Neural cell (in vitro differentiated cells): ENCODE results near the gene SMIM1.

ENCODE experiments used
- CTCF ChIP-seq: fragments of 450-650 bp; IDR thresholded peaks from 2 replicates; pipeline ENCODE4 v1.5.1; 2014; ENCODE audit warnings: antibody characterized with exemption, mild to moderate bottlenecking, moderate library complexity; ENCODE audit not compliant: poor library complexity, severe bottlenecking
- RAD21 ChIP-seq: fragments of 450-650 bp; conservative IDR thresholded peaks from 2 replicates; pipeline ENCODE4 v1.6.1; 2014; ENCODE audit warnings: antibody characterized with exemption, mild to moderate bottlenecking, moderate library complexity

DNA sequence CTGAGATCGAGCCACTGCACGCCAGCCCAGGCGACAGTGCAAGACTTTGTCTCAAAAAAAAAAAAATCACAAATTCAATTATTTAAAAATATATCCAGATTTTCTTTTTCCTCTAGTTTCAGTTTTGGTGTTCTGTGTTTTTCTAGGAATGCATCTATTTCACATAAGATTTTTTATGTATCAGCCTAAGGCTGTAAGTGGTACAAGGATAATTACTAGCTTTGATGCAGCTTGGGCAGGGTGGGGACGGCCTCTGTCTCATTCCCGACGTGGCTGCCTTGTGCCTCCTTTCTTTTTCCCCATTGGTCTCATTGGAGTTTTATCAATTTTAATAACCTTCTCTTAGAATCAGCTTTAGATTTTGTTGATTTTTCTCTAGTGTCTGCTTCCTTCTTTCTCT lies 13.4 kb upstream of the SMIM1 start:
- no peak for TF ChIP-seq CTCF
- no peak for TF ChIP-seq RAD21
